K562 (cell line): ENCODE measurements around the gene S100A3. TPM values are rescaled to one million over a fixed set of nuclear protein-coding genes. Genes with fewer than 3 reads are reported as not detected.

Experiments used
- BRD4 ChIP-seq: fragments of 200-600 bp; sonication (generic); IDR thresholded peaks from 2 replicates; pipeline ENCODE4 v1.6.1; 2017; ENCODE audit warnings: inconsistent platforms
- CBFA2T2 ChIP-seq: fragments of 450-650 bp; conservative IDR thresholded peaks from 2 replicates; pipeline ENCODE4 v1.6.1; 2017; ENCODE audit warnings: mild to moderate bottlenecking
- KDM5B ChIP-seq: fragments of 200-600 bp; sonication (generic); IDR thresholded peaks from 2 replicates; pipeline ENCODE4 v1.6.1; 2012; ENCODE audit warnings: low read depth, mild to moderate bottlenecking, moderate library complexity, low read length, control low read depth, inconsistent platforms; ENCODE audit not compliant: insufficient replicate concordance
- NFIC ChIP-seq: fragments of 450-650 bp; IDR thresholded peaks from 2 replicates; pipeline ENCODE4 v1.6.1; 2017; ENCODE audit warnings: mild to moderate bottlenecking, inconsistent platforms
- NR3C1 ChIP-seq: sonication (generic); formaldehyde crosslinking; IDR thresholded peaks from 2 replicates; pipeline ENCODE4 v1.8.1; 2022; ENCODE audit warnings: missing genetic modification reagents
- PCBP2 ChIP-seq: fragments of 200-400 bp; formaldehyde crosslinking; IDR thresholded peaks from 2 replicates; pipeline ENCODE4 v1.6.1; 2018; ENCODE audit warnings: low read length, low read depth, mild to moderate bottlenecking, moderate library complexity; ENCODE audit not compliant: poor library complexity, severe bottlenecking
- RBM17 ChIP-seq: fragments of 200-400 bp; formaldehyde crosslinking; IDR thresholded peaks from 2 replicates; pipeline ENCODE4 v1.6.1; 2017; ENCODE audit warnings: low read depth, mild to moderate bottlenecking, low read length, borderline replicate concordance
- RBM25 ChIP-seq: fragments of 200-400 bp; formaldehyde crosslinking; IDR thresholded peaks from 2 replicates; pipeline ENCODE4 v1.6.1; 2018; ENCODE audit warnings: low read length, low read depth, moderate library complexity; ENCODE audit not compliant: severe bottlenecking
- TAF7 ChIP-seq: fragments of 450-650 bp; IDR thresholded peaks from 2 replicates; pipeline ENCODE4 v1.6.1; 2016; ENCODE audit warnings: missing genetic modification characterization, missing compliant biosample characterization
- THAP12 ChIP-seq: fragments of 250-450 bp; sonication (Bioruptor Pico); IDR thresholded peaks from 2 replicates; pipeline ENCODE4 v1.9.0; 2021; ENCODE audit warnings: mild to moderate bottlenecking, inconsistent platforms
- WHSC1 ChIP-seq: IDR thresholded peaks from one replicate; pipeline ENCODE4 v1.6.1; 2012; ENCODE audit warnings: low read length, control low read depth, inconsistent platforms
- ZNF274 ChIP-seq: IDR thresholded peaks from 2 replicates; pipeline ENCODE4 v1.6.1; 2011; ENCODE audit warnings: low read depth, mild to moderate bottlenecking, low read length, moderate library complexity, borderline replicate concordance
- ZNF280A ChIP-seq: fragments of 450-650 bp; IDR thresholded peaks from 2 replicates; pipeline ENCODE4 v1.6.1; 2018; ENCODE audit warnings: mild to moderate bottlenecking, low read depth; ENCODE audit not compliant: partially characterized antibody
- ZNF395 ChIP-seq: fragments of 200-800 bp; sonication (Bioruptor generic); IDR thresholded peaks from 2 replicates; pipeline ENCODE4 v1.6.1; 2017; ENCODE audit warnings: missing genetic modification characterization, missing compliant biosample characterization
- polyA plus RNA-seq, 8 experiments: library from polyadenylated mRNA; depleted of rRNA in 4 of 8; stranded (reverse) in 5 of 8; unstranded in 3 of 8; fragments of >200 nt; fragmentation: Nextera tagmentation in 2 of 8; fragmentation: Illumina TruSeq in 1 of 8; extraction: Ambion mirVana in 2 of 8; extraction: Trizol in 1 of 8; gene quantifications; 2 replicates each; pipeline versions ENCODE4 v1.2.1 to v1.2.3, GENCODE V29; 2011 to 2014; ENCODE audit warnings: inconsistent platforms in 1 of 8, missing spikeins in 1 of 8
- total RNA-seq, 7 experiments: library from RNA; depleted of rRNA in 6 of 7; stranded (reverse); fragments of >200 nt in 6 of 7; fragmentation: Illumina TruSeq in 2 of 7; extraction: Trizol in 2 of 7; gene quantifications; 2 replicates each; pipeline versions ENCODE4 v1.2.1 to v1.2.3, GENCODE V29; 2011 to 2021; ENCODE audit warnings: low replicate concordance in 1 of 7
- TF ChIP-seq, protein P1 (sequence below): fragments of 250-450 bp; sonication (Bioruptor Pico); IDR thresholded peaks from 2 replicates; pipeline ENCODE4 v1.5.0; 2020; ENCODE audit warnings: mild to moderate bottlenecking, borderline replicate concordance
- TF ChIP-seq, protein P2 (sequence below): sonication (generic); formaldehyde crosslinking; IDR thresholded peaks from 2 replicates; pipeline ENCODE4 v1.5.0; 2020; ENCODE audit warnings: missing genetic modification reagents
- TF ChIP-seq, protein P3 (sequence below): IDR thresholded peaks from 2 replicates; pipeline ENCODE4 v1.6.1; 2014; ENCODE audit warnings: antibody characterized with exemption

The S100A3 gene
- total and polyA plus RNA-seq, 9 of the 15 experiments (the other 6 are each of a cell fraction or from before 2014, with no cell fraction given), result 0.08 to 1.7 (median 0.18) TPM; not detected in 4

- TF ChIP-seq ZNF395 (CRISPR knock-in tag) (no peak), BRD4 (peak; percentile 31; the same call in 1 of the 2 replicates), PCBP2 (no peak), ZNF280A (no peak), KDM5B (no peak), NFIC (peak; percentile 36; the same call in 1 of the 2 replicates), NR3C1 (CRISPR knock-in tag) (no peak), WHSC1 (no peak), THAP12 (CRISPR knock-in tag) (no peak), RBM17 (no peak), TAF7 (tag) (peak; percentile 8; the same call in 1 of the 2 replicates), ZNF274 (no peak), CBFA2T2 (no peak), RBM25 (no peak)
- TF ChIP-seq, protein P1, sequence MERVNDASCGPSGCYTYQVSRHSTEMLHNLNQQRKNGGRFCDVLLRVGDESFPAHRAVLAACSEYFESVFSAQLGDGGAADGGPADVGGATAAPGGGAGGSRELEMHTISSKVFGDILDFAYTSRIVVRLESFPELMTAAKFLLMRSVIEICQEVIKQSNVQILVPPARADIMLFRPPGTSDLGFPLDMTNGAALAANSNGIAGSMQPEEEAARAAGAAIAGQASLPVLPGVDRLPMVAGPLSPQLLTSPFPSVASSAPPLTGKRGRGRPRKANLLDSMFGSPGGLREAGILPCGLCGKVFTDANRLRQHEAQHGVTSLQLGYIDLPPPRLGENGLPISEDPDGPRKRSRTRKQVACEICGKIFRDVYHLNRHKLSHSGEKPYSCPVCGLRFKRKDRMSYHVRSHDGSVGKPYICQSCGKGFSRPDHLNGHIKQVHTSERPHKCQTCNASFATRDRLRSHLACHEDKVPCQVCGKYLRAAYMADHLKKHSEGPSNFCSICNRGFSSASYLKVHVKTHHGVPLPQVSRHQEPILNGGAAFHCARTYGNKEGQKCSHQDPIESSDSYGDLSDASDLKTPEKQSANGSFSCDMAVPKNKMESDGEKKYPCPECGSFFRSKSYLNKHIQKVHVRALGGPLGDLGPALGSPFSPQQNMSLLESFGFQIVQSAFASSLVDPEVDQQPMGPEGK, result no peak
- TF ChIP-seq, protein P2, sequence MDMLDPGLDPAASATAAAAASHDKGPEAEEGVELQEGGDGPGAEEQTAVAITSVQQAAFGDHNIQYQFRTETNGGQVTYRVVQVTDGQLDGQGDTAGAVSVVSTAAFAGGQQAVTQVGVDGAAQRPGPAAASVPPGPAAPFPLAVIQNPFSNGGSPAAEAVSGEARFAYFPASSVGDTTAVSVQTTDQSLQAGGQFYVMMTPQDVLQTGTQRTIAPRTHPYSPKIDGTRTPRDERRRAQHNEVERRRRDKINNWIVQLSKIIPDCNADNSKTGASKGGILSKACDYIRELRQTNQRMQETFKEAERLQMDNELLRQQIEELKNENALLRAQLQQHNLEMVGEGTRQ (CRISPR knock-in tag), result no peak
- TF ChIP-seq, protein P3, sequence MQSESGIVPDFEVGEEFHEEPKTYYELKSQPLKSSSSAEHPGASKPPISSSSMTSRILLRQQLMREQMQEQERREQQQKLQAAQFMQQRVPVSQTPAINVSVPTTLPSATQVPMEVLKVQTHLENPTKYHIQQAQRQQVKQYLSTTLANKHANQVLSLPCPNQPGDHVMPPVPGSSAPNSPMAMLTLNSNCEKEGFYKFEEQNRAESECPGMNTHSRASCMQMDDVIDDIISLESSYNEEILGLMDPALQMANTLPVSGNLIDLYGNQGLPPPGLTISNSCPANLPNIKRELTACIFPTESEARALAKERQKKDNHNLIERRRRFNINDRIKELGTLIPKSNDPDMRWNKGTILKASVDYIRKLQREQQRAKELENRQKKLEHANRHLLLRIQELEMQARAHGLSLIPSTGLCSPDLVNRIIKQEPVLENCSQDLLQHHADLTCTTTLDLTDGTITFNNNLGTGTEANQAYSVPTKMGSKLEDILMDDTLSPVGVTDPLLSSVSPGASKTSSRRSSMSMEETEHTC, result no peak
Observed at GRCh38 chr1:153568367-153569099, 19.5 kb upstream of the S100A3 start (continued).
